OCI-LY3 (cell line): Measurements from ENCODE around the gene CNOT6L.

ENCODE experiments used
- EZH2phosphoT487 ChIP-seq: fragments of 200-600 bp; shearing (Covaris generic); IDR thresholded peaks from 2 replicates; pipeline ENCODE4 v1.6.1; 2018; ENCODE audit warnings: antibody characterized with exemption, mixed run types, low read depth
- TF ChIP-seq, protein P1 (sequence below): fragments of 200-600, 300-600 bp; sonication (generic); IDR thresholded peaks from 2 replicates; pipeline ENCODE4 v1.5.1; 2014; ENCODE audit warnings: antibody characterized with exemption, low read length, low read depth

DNA sequence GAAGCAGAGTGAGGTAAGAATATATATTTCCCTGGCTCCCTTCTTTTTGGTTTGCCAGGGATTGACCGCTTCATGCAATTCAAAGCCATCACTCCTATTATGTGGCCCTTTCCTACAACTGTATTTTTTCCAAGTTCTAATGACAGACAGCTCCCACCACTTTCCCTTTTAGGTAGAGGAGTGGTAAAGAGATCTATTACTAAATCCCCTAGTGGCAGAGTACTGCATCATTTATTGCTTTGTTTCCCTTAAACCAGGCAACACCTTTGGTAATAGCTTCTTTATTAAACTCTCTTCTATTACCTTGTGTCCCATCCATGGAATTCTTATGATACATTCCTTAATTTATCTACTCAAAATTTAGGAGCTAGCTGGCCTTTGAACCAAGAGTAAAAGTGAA is 90.7 kb downstream of the CNOT6L start:
- TF ChIP-seq, protein P1, sequence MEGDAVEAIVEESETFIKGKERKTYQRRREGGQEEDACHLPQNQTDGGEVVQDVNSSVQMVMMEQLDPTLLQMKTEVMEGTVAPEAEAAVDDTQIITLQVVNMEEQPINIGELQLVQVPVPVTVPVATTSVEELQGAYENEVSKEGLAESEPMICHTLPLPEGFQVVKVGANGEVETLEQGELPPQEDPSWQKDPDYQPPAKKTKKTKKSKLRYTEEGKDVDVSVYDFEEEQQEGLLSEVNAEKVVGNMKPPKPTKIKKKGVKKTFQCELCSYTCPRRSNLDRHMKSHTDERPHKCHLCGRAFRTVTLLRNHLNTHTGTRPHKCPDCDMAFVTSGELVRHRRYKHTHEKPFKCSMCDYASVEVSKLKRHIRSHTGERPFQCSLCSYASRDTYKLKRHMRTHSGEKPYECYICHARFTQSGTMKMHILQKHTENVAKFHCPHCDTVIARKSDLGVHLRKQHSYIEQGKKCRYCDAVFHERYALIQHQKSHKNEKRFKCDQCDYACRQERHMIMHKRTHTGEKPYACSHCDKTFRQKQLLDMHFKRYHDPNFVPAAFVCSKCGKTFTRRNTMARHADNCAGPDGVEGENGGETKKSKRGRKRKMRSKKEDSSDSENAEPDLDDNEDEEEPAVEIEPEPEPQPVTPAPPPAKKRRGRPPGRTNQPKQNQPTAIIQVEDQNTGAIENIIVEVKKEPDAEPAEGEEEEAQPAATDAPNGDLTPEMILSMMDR = no peak
- TF ChIP-seq EZH2phosphoT487 = no peak
